Esophagus (tissue), 2 donors: ENCODE results near the gene AVPR2. TPM values are rescaled to one million over a fixed set of nuclear protein-coding genes. Genes with fewer than 3 reads are reported as not detected.

Source experiments
- H3K27ac ChIP-seq, 2 donors: one replicate each; pipeline ENCODE4 v1.5.1; 2013; ENCODE audit warnings: low read depth in 2 of 2, mild to moderate bottlenecking in 2 of 2, inconsistent platforms in 1 of 2, low read length in 1 of 2, moderate library complexity in 1 of 2
- H3K27me3 ChIP-seq, 2 donors: one replicate each; pipeline ENCODE4 v1.6.1; 2013; ENCODE audit warnings: low read length in 2 of 2, control low read depth in 1 of 2, mild to moderate bottlenecking in 1 of 2; ENCODE audit not compliant: insufficient read depth in 2 of 2, control insufficient read depth in 1 of 2
- H3K36me3 ChIP-seq, 2 donors: one replicate each; pipeline ENCODE4 v1.6.1; 2013; ENCODE audit warnings: low read length in 1 of 2; ENCODE audit not compliant: control insufficient read depth in 2 of 2, insufficient read depth in 2 of 2
- H3K4me1 ChIP-seq, 2 donors: one replicate each; pipeline ENCODE4 v1.6.1; 2013; ENCODE audit warnings: low read length in 1 of 2; ENCODE audit not compliant: control insufficient read depth in 2 of 2, insufficient read depth in 2 of 2
- H3K4me3 ChIP-seq, 2 donors: one replicate each; pipeline ENCODE4 v1.5.1; 2013; ENCODE audit warnings: low read length in 2 of 2, mild to moderate bottlenecking in 2 of 2, low read depth in 1 of 2, moderate library complexity in 1 of 2
- H3K9me3 ChIP-seq, 2 donors: one replicate each; pipeline ENCODE4 v1.6.1; 2013; ENCODE audit warnings: mild to moderate bottlenecking in 2 of 2, low read depth in 1 of 2, low read length in 1 of 2, moderate library complexity in 1 of 2; ENCODE audit not compliant: control insufficient read depth in 2 of 2, insufficient read depth in 1 of 2
- WGBS, 2 donors: extraction: QIAGEN DNeasy Blood & Tissue Kit; methylation state at CpG; one replicate each; pipeline ENCODE4 v1.1.7; 2013; 5-methylcytosine and 5-hydroxymethylcytosine counted together
- polyA plus RNA-seq, 2 donors: library from polyadenylated mRNA; stranded (reverse); fragments of 200-250 nt; gene quantifications; one replicate each; pipeline ENCODE4 v1.2.3, GENCODE V29; 2013
- donor health status: healthy with polysubstance abuse.
- donor health status: Bipolar disorder and iron deficiency.

The AVPR2 gene
- polyA plus RNA-seq, 2 donors: 0.45 to 0.68 TPM

GRCh38 chrX:153921511-153922446 lies 17.3 kb downstream of the AVPR2 start:
- Histone ChIP-seq H3K36me3 (no peaks in the 10 kb centered on the region), H3K9me3 (no peaks in the 10 kb centered on the region), H3K27me3 (peaks cover 0 to 4% of the 10 kb centered on the region in 2 donors), H3K4me3 (peak overlapping the region in 1 of 2 donors; percentile 13), H3K4me1 (peaks cover 0 to 6% of the 10 kb centered on the region in 2 donors), H3K27ac (no peak overlapping the region)
- WGBS, 2 donors: 39 to 60% methylated on average over 35 to 40 of the region's 40 CpGs

GRCh38 chrX:153922932-153923857 lies 18.7 kb downstream of the AVPR2 start:
- Histone ChIP-seq H3K9me3 (no peaks in the 10 kb centered on the region), H3K27ac (no peak overlapping the region), H3K36me3 (no peaks in the 10 kb centered on the region), H3K4me1 (peaks cover 0 to 11% of the 10 kb centered on the region in 2 donors), H3K4me3 (no peak overlapping the region), H3K27me3 (peaks cover 0 to 4% of the 10 kb centered on the region in 2 donors)
- 50 to 58% methylated on average over 23 to 25 of the region's 25 CpGs for WGBS, 2 donors

DNA sequence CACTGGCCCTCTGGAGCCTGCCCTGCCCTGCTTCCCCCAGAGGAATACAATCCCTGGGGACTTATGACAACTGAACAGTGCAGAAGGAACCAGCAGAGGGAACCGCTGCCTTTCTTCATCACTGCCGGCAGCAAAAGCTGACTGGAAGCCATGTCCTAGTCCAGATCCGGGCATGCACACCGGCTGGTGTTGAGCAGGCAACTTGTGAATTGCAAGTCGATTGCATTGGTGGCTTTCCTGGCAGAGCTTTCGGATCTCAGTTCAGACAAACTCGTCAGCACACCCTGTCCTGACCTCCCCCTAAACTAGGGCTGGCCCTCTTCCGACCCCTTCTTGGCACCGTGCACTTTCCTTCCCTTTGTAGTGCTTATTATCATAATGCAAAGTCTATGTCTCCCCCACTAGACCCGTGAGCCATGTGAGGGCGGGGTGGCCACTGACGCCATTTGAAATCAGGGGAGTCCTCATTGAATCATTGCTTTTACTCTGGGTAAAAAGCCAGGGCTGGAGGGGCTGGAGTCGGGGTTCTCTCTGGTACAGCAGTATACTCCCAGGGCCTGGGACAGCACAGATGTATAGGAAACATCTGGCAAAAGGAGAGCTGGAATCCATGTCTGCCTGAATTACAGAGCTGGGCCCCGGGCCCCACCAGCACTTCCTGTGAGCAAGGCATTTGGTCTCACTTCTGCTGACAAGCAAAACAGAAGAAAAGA lies 19.8 kb downstream of the AVPR2 start:
- peaks cover 0 to 4% of the 10 kb centered on the region in 2 donors for H3K27me3 ChIP-seq
- WGBS, 2 donors: 27 to 49% methylated on average over 14 of the region's 14 CpGs
- H3K4me1 ChIP-seq: peaks cover 0 to 11% of the 10 kb centered on the region in 2 donors
- H3K36me3 ChIP-seq: no peaks in the 10 kb centered on the region
- peak overlapping the region; percentile 19 to 31 for H3K27ac ChIP-seq
- no peaks in the 10 kb centered on the region for H3K9me3 ChIP-seq
- H3K4me3 ChIP-seq: no peak overlapping the region

GRCh38 chrX:153925387-153925738 lies 20.9 kb downstream of the AVPR2 start:
- peak overlapping the region in 1 of 2 donors; percentile 37 for H3K4me3 ChIP-seq
- peak overlapping the region in 1 of 2 donors; percentile 47 for H3K27ac ChIP-seq
- H3K9me3 ChIP-seq: no peaks in the 10 kb centered on the region
- H3K27me3 ChIP-seq: no peaks in the 10 kb centered on the region
- H3K4me1 ChIP-seq: peaks cover 0 to 13% of the 10 kb centered on the region in 2 donors
- 70 to 75% methylated on average over 4 of the region's 4 CpGs for WGBS, 2 donors
- peaks cover 0 to 6% of the 10 kb centered on the region in 2 donors for H3K36me3 ChIP-seq

GRCh38 chrX:153925739-153926551 lies 21.5 kb downstream of the AVPR2 start, which contains the start of gene ARHGAP4:
TSS of gene ARHGAP4 (minus strand) at chrX:153926264. CDS start at chrX:153926202, 62 bp downstream.
- H3K27ac ChIP-seq: peak within 1 kb of the TSS; percentile 99
- peaks cover 0 to 13% of the 10 kb centered on the region in 2 donors for H3K4me1 ChIP-seq
- peak within 1 kb of the TSS; percentile 37 to 56 for H3K4me3 ChIP-seq
- H3K36me3 ChIP-seq: peaks cover 0 to 11% of the 10 kb centered on the region in 2 donors
- no peaks in the 10 kb centered on the region for H3K9me3 ChIP-seq
- 26 to 29% methylated on average over 43 to 58 of the region's 59 CpGs for WGBS, 2 donors
- H3K27me3 ChIP-seq: no peaks in the 10 kb centered on the region

- peak overlapping the region; percentile 99 for H3K27ac ChIP-seq
- H3K9me3 ChIP-seq: no peaks in the 10 kb centered on the region
- H3K4me3 ChIP-seq: peak overlapping the region; percentile 20 to 34
- 25 to 27% methylated on average over 3 to 4 of the region's 4 CpGs for WGBS, 2 donors
- H3K36me3 ChIP-seq: peaks cover 0 to 15% of the 10 kb centered on the region in 2 donors
- H3K27me3 ChIP-seq: no peaks in the 10 kb centered on the region
- H3K4me1 ChIP-seq: peaks cover 0 to 13% of the 10 kb centered on the region in 2 donors
Observed at GRCh38 chrX:153926552-153926857, 22.0 kb downstream of the AVPR2 start.

- Histone ChIP-seq H3K4me1 (peaks cover 0 to 13% of the 10 kb centered on the region in 2 donors), H3K4me3 (peak overlapping the region; percentile 56 to 69), H3K36me3 (peaks cover 0 to 20% of the 10 kb centered on the region in 2 donors), H3K27ac (peak overlapping the region; percentile 99), H3K27me3 (no peaks in the 10 kb centered on the region), H3K9me3 (no peaks in the 10 kb centered on the region)
- 1 to 31% methylated on average over 28 to 31 of the region's 31 CpGs for WGBS, 2 donors
Observed at GRCh38 chrX:153926858-153927671, 22.6 kb downstream of the AVPR2 start.

DNA sequence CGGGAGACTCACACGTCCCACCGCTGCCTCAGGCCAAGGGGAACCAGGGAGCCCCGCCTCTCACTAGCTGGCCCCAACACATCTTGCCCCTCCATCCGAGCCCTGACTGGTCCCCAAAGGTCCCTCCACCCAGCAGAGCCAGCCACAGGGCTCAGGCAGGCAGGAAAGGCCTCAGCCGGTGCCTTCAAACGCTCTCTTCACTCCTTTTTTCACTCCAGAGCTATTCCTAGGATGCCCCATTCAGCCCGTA lies 23.1 kb downstream of the AVPR2 start:
- peak overlapping the region; percentile 99 for H3K27ac ChIP-seq
- WGBS, 2 donors: 0 to 19% methylated on average over 8 of the region's 8 CpGs
- no peaks in the 10 kb centered on the region for H3K9me3 ChIP-seq
- H3K36me3 ChIP-seq: peaks cover 0 to 21% of the 10 kb centered on the region in 2 donors
- H3K4me1 ChIP-seq: peaks cover 0 to 13% of the 10 kb centered on the region in 2 donors
- H3K4me3 ChIP-seq: peak overlapping the region; percentile 56 to 69
- no peaks in the 10 kb centered on the region for H3K27me3 ChIP-seq
